DOHH2 (cell line): ENCODE data around the gene COL4A3.

ENCODE experiments used
- H3F3A ChIP-seq: fragments of 200-600 bp; sonication (generic), shearing (Covaris generic); 2 replicates; pipeline ENCODE4 v1.6.0; 2016; ENCODE audit warnings: antibody characterized with exemption, mild to moderate bottlenecking; ENCODE audit not compliant: control insufficient read depth, insufficient read depth
- H3K27ac ChIP-seq: fragments of 200-600 bp; sonication (generic); 2 replicates; pipeline ENCODE4 v1.5.1; 2014; ENCODE audit warnings: low read depth, mild to moderate bottlenecking, low read length, moderate library complexity
- H3K27me3 ChIP-seq: fragments of 200-600 bp; sonication (generic); 2 replicates; pipeline ENCODE4 v1.6.1; 2014; ENCODE audit warnings: mild to moderate bottlenecking, low read length, mixed read lengths; ENCODE audit not compliant: control insufficient read depth
- H3K36me3 ChIP-seq: fragments of 200-600 bp; sonication (generic); 2 replicates; pipeline ENCODE4 v1.6.1; 2014; ENCODE audit warnings: mild to moderate bottlenecking, low read length, moderate library complexity, mixed read lengths; ENCODE audit not compliant: control insufficient read depth
- H3K4me1 ChIP-seq: fragments of 200-600 bp; sonication (generic); 2 replicates; pipeline ENCODE4 v1.6.1; 2014; ENCODE audit warnings: mild to moderate bottlenecking, low read length, mixed read lengths; ENCODE audit not compliant: control insufficient read depth
- H3K4me2 ChIP-seq: fragments of 200-600 bp; sonication (generic); 2 replicates; pipeline ENCODE4 v1.6.0; 2014; ENCODE audit warnings: mild to moderate bottlenecking, low read length, moderate library complexity
- H3K4me3 ChIP-seq: fragments of 200-600 bp; sonication (generic); 2 replicates; pipeline ENCODE4 v1.5.1; 2014; ENCODE audit warnings: mild to moderate bottlenecking, low read length, mixed read lengths
- H3K79me2 ChIP-seq: fragments of 200-600 bp; sonication (generic); 2 replicates; pipeline ENCODE4 v1.6.1; 2014; ENCODE audit warnings: mild to moderate bottlenecking, low read length, mixed read lengths; ENCODE audit not compliant: control insufficient read depth
- H3K9me2 ChIP-seq: fragments of 200-600 bp; sonication (generic); replicated peaks from 2 replicates; pipeline ENCODE4 v1.6.1; 2014; ENCODE audit warnings: mild to moderate bottlenecking, low read length, mixed read lengths; ENCODE audit not compliant: control insufficient read depth
- H3K9me3 ChIP-seq: fragments of 200-600 bp; sonication (generic); 2 replicates; pipeline ENCODE4 v1.6.1; 2014; ENCODE audit warnings: antibody characterized with exemption, low read length, mixed read lengths; ENCODE audit not compliant: control insufficient read depth, insufficient read depth
- H4K20me1 ChIP-seq: fragments of 200-600 bp; sonication (generic); 2 replicates; pipeline ENCODE4 v1.6.0; 2014; ENCODE audit warnings: low read depth, mild to moderate bottlenecking, antibody characterized with exemption, low read length, moderate library complexity; ENCODE audit not compliant: control insufficient read depth, insufficient read depth
- EZH2phosphoT487 ChIP-seq: fragments of 200-600 bp; sonication (generic); IDR thresholded peaks from 2 replicates; pipeline ENCODE4 v1.6.1; 2017; ENCODE audit warnings: borderline replicate concordance, mild to moderate bottlenecking, antibody characterized with exemption, low read length, moderate library complexity, mixed read lengths
- TF ChIP-seq, protein P1 (sequence below): fragments of 200-600 bp; sonication (generic); IDR thresholded peaks from one replicate; pipeline ENCODE4 v1.5.1; 2014; ENCODE audit warnings: antibody characterized with exemption, mild to moderate bottlenecking, low read depth, low read length; ENCODE audit not compliant: poor library complexity, severe bottlenecking

Gene COL4A3

DNA sequence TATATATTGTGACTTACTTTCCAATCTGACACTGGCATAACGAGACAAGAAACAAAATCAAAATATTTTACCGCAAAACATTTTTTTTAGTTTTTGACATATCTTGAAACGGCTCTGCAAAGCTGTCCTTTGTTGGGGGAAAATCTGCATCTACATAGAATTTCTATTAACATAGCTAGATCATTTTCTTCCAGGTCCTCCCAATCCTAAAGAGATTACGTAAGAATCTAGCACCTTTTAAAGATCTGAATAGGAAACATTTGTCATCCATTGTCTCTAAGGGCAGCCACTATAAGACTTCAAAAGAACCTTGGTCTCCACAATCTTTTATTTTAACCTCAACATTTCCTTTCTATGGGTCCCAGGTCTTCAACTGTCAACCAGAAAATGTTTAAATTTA is 159.4 kb downstream of the COL4A3 start:
- TF ChIP-seq EZH2phosphoT487: no peak
- TF ChIP-seq, protein P1, sequence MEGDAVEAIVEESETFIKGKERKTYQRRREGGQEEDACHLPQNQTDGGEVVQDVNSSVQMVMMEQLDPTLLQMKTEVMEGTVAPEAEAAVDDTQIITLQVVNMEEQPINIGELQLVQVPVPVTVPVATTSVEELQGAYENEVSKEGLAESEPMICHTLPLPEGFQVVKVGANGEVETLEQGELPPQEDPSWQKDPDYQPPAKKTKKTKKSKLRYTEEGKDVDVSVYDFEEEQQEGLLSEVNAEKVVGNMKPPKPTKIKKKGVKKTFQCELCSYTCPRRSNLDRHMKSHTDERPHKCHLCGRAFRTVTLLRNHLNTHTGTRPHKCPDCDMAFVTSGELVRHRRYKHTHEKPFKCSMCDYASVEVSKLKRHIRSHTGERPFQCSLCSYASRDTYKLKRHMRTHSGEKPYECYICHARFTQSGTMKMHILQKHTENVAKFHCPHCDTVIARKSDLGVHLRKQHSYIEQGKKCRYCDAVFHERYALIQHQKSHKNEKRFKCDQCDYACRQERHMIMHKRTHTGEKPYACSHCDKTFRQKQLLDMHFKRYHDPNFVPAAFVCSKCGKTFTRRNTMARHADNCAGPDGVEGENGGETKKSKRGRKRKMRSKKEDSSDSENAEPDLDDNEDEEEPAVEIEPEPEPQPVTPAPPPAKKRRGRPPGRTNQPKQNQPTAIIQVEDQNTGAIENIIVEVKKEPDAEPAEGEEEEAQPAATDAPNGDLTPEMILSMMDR: no peak
- H3F3A ChIP-seq: no peaks in the 10 kb centered on the region
- H3K4me2 ChIP-seq: peak overlapping the region; percentile 97
- peaks cover 12% of the 10 kb centered on the region for H3K36me3 ChIP-seq
- 0 out of 2 replicates have a peak, but pooled peaks cover 6% of the 10 kb centered on the region for H4K20me1 ChIP-seq
- H3K27ac ChIP-seq: no peak overlapping the region
- H3K4me3 ChIP-seq: peak overlapping the region; percentile 98
- peaks cover 43% of the 10 kb centered on the region for H3K79me2 ChIP-seq
- no peaks in the 10 kb centered on the region; the same call in 1 of the 2 replicates for H3K9me3 ChIP-seq
- peaks cover 27% of the 10 kb centered on the region for H3K4me1 ChIP-seq
- H3K9me2 ChIP-seq: no peaks in the 10 kb centered on the region
- no peaks in the 10 kb centered on the region for H3K27me3 ChIP-seq

DNA sequence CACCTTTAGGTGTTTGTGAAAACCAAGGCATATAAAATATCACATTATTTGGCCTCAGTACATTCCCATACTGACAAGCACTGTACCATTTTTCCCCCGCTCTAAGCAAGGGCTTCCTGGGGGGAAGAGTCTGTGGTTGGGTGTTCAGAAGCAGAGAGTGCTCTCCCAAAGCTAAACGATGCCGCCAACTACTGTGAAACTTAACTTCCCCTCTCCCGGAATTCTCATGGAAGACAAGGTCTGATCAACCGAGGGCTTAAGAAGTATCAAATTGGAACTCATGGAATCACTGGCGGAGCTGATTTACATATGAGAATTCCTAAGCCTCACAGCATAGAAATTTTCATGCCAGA is 160.2 kb downstream of the COL4A3 start:
- Histone ChIP-seq H4K20me1 (0 out of 2 replicates have a peak, but pooled peaks cover 6% of the 10 kb centered on the region), H3K4me3 (peak overlapping the region; percentile 98), H3K27ac (peak overlapping the region; percentile 35; the same call in 1 of the 2 replicates), H3K9me2 (no peaks in the 10 kb centered on the region), H3K79me2 (peaks cover 51% of the 10 kb centered on the region), H3K36me3 (peaks cover 20% of the 10 kb centered on the region), H3K4me2 (peak overlapping the region; percentile 97), H3F3A (no peaks in the 10 kb centered on the region), H3K27me3 (no peaks in the 10 kb centered on the region), H3K9me3 (no peaks in the 10 kb centered on the region; the same call in 1 of the 2 replicates), H3K4me1 (peaks cover 27% of the 10 kb centered on the region)
- TF ChIP-seq, protein P1: no peak
- TF ChIP-seq EZH2phosphoT487: no peak

DNA sequence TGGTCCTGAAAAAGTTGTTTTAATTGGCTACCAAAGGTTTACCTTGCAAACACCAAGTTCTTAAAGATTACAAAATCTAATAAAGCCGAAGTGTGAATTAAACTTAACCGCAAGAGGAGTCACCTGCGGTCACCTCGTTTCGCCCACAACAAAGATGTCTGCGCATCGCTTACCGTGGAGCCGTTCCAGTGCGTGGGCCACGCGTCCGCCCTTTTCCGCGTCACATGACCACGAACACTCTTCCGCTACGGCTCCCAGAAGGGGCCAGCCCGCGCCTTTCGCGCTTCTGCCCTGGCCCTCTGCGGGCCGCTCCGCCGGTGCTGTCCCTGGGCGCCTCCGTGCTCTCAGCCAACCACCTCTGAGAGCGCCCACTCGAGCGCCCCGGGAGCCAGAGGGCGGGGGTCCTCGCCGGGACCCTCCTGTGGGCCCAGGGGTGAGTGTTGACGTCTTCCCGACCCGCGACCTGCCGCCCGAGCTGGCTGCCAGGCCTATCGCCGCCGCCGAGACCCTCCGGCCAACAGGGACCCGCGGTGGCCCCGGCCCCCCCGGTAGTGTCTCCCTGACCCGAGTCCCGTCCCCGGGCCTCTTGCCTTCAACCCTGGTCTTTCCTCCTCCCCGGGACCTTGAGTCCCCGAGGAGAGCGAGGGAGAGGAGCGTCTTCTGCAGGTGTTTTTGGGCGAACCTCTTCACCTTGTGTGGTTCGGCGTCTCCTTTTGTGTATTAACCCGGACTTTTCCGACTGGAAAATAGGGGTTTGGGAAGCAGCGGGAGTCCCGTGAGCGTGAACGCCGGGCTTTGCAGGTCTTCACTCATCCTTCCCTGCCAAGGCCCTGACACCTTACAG is 160.8 kb downstream of the COL4A3 start, which contains the start of gene MFF:
MFF (plus strand) TSS at position 257 of the 844 bp plus-strand sequence. CDS start 5,415 bp downstream, outside the sequence.
- TF ChIP-seq, protein P1: peak; percentile 65
- TF ChIP-seq EZH2phosphoT487: no peak
- Histone ChIP-seq H3K4me1 (peaks cover 27% of the 10 kb centered on the region), H3K27ac (peak within 1 kb of the TSS; percentile 64), H3K36me3 (peaks cover 24% of the 10 kb centered on the region), H3K9me2 (no peaks in the 10 kb centered on the region), H3F3A (no peaks in the 10 kb centered on the region), H3K27me3 (no peaks in the 10 kb centered on the region), H4K20me1 (0 out of 2 replicates have a peak, but pooled peaks cover 6% of the 10 kb centered on the region), H3K4me2 (peak within 1 kb of the TSS; percentile 97), H3K9me3 (no peaks in the 10 kb centered on the region; the same call in 1 of the 2 replicates), H3K79me2 (peaks cover 52% of the 10 kb centered on the region), H3K4me3 (peak within 1 kb of the TSS; percentile 98)
